ENCODE results near the gene PRRT3. TPM values are rescaled to one million over a fixed set of nuclear protein-coding genes. Genes with fewer than 3 reads are reported as not detected.

PRRT3 gene
- total RNA-seq, 2 donors from 2014 or later, result 7.9 to 14.5 TPM

GRCh38 chr3:9957214-9957613 is 5.0 kb upstream of the PRRT3 start:
- H3K4me3 Mint-ChIP-seq, result no peak overlapping the region
- ATAC-seq (replicated peaks in 1 of 2) (no peak), DNase-seq (no peak)
- H3K27me3 Mint-ChIP-seq (ENCODE audit: low read depth), result no peaks in the 10 kb centered on the region
- peaks cover 0 to 1% of the 10 kb centered on the region in 2 donors for H3K36me3 Mint-ChIP-seq (ENCODE audit: insufficient read depth in 2 of 2)
- H3K27ac Mint-ChIP-seq, result no peak overlapping the region
- H3K4me1 Mint-ChIP-seq (ENCODE audit: low read depth), result no peaks in the 10 kb centered on the region
- no peaks in the 10 kb centered on the region for H3K9me3 Mint-ChIP-seq

GRCh38 chr3:9955611-9956352 is 3.6 kb upstream of the PRRT3 start:
- ATAC-seq (replicated peaks in 1 of 2), result no peak

GRCh38 chr3:9955067-9955502 is 2.9 kb upstream of the PRRT3 start:
- Mint-ChIP-seq H3K4me1 (ENCODE audit: low read depth) (peaks cover 17% of the 10 kb centered on the region), H3K9me3 (no peaks in the 10 kb centered on the region), H3K27ac (no peak overlapping the region), H3K27me3 (ENCODE audit: low read depth) (no peaks in the 10 kb centered on the region), H3K36me3 (ENCODE audit: insufficient read depth in 2 of 2) (peaks cover 0 to 3% of the 10 kb centered on the region in 2 donors), H3K4me3 (no peak overlapping the region)
- ATAC-seq (replicated peaks in 1 of 2) (no peak), DNase-seq (no peak)

More at GRCh38 chr3:9955611-9956352, 3.6 kb upstream of the PRRT3 start:
- H3K4me1 Mint-ChIP-seq (ENCODE audit: low read depth), result peaks cover 10% of the 10 kb centered on the region
- peaks cover 0 to 3% of the 10 kb centered on the region in 2 donors for H3K36me3 Mint-ChIP-seq (ENCODE audit: insufficient read depth in 2 of 2)
- peak overlapping the region; percentile 20 for H3K27ac Mint-ChIP-seq
- no peak overlapping the region for H3K4me3 Mint-ChIP-seq
- DNase-seq, result no peak
- H3K27me3 Mint-ChIP-seq (ENCODE audit: low read depth), result no peaks in the 10 kb centered on the region
- no peaks in the 10 kb centered on the region for H3K9me3 Mint-ChIP-seq

GRCh38 chr3:9951598-9951961 is 628 bp downstream of the PRRT3 start:
- DNase-seq (no peak), ATAC-seq (replicated peaks in 1 of 2) (peak; percentile 31 to 37)
- H3K27me3 Mint-ChIP-seq (ENCODE audit: low read depth), result no peaks in the 10 kb centered on the region

GRCh38 chr3:9951126-9951525 is 1.1 kb downstream of the PRRT3 start:
- Mint-ChIP-seq H3K36me3 (ENCODE audit: insufficient read depth in 2 of 2) (peaks cover 0 to 4% of the 10 kb centered on the region in 2 donors), H3K9me3 (no peaks in the 10 kb centered on the region), H3K27ac (peak overlapping the region; percentile 74), H3K4me3 (peak overlapping the region; percentile 92 to 94), H3K4me1 (ENCODE audit: low read depth) (peaks cover 19% of the 10 kb centered on the region), H3K27me3 (ENCODE audit: low read depth) (no peaks in the 10 kb centered on the region)
- ATAC-seq (replicated peaks in 1 of 2) (peak; percentile 10 to 23), DNase-seq (peak; percentile 33 to 40)

More at GRCh38 chr3:9951598-9951961, 628 bp downstream of the PRRT3 start:
- Mint-ChIP-seq H3K4me3 (peak overlapping the region; percentile 92 to 94), H3K9me3 (no peaks in the 10 kb centered on the region), H3K27ac (peak overlapping the region; percentile 74), H3K36me3 (ENCODE audit: insufficient read depth in 2 of 2) (peaks cover 0 to 3% of the 10 kb centered on the region in 2 donors), H3K4me1 (ENCODE audit: low read depth) (peaks cover 17% of the 10 kb centered on the region)

GRCh38 chr3:9949626-9950025 is 2.6 kb downstream of the PRRT3 start:
- ATAC-seq (replicated peaks in 1 of 2) (no peak), DNase-seq (no peak)
- H3K27me3 Mint-ChIP-seq (ENCODE audit: low read depth), result no peaks in the 10 kb centered on the region
- H3K4me3 Mint-ChIP-seq, result no peak overlapping the region
- H3K4me1 Mint-ChIP-seq (ENCODE audit: low read depth), result peaks cover 22% of the 10 kb centered on the region
- H3K36me3 Mint-ChIP-seq (ENCODE audit: insufficient read depth in 2 of 2), result peaks cover 0 to 5% of the 10 kb centered on the region in 2 donors
- no peaks in the 10 kb centered on the region for H3K9me3 Mint-ChIP-seq
- H3K27ac Mint-ChIP-seq, result no peak overlapping the region

- H3K4me3 Mint-ChIP-seq, result no peak overlapping the region
- H3K27me3 Mint-ChIP-seq (ENCODE audit: low read depth), result no peaks in the 10 kb centered on the region
- DNase-seq (no peak), ATAC-seq (replicated peaks in 1 of 2) (no peak)
- peaks cover 22% of the 10 kb centered on the region for H3K4me1 Mint-ChIP-seq (ENCODE audit: low read depth)
- H3K27ac Mint-ChIP-seq, result no peak overlapping the region
- peaks cover 0 to 5% of the 10 kb centered on the region in 2 donors for H3K36me3 Mint-ChIP-seq (ENCODE audit: insufficient read depth in 2 of 2)
- no peaks in the 10 kb centered on the region for H3K9me3 Mint-ChIP-seq
Measured at GRCh38 chr3:9949115-9949514, 3.1 kb downstream of the PRRT3 start.

GRCh38 chr3:9948586-9948985 is 3.6 kb downstream of the PRRT3 start:
- Mint-ChIP-seq H3K36me3 (ENCODE audit: insufficient read depth in 2 of 2) (peaks cover 0 to 5% of the 10 kb centered on the region in 2 donors), H3K9me3 (no peaks in the 10 kb centered on the region), H3K27me3 (ENCODE audit: low read depth) (no peaks in the 10 kb centered on the region), H3K27ac (no peak overlapping the region), H3K4me3 (no peak overlapping the region), H3K4me1 (ENCODE audit: low read depth) (peaks cover 22% of the 10 kb centered on the region)
- DNase-seq (no peak), ATAC-seq (replicated peaks in 1 of 2) (no peak)

GRCh38 chr3:9947025-9947995 is 4.9 kb downstream of the PRRT3 start:
- Mint-ChIP-seq H3K27ac (no peak overlapping the region), H3K4me3 (no peak overlapping the region), H3K27me3 (ENCODE audit: low read depth) (no peaks in the 10 kb centered on the region), H3K9me3 (no peaks in the 10 kb centered on the region), H3K4me1 (ENCODE audit: low read depth) (peaks cover 22% of the 10 kb centered on the region), H3K36me3 (ENCODE audit: insufficient read depth in 2 of 2) (peaks cover 0 to 4% of the 10 kb centered on the region in 2 donors)
- DNase-seq (no peak), ATAC-seq (replicated peaks in 1 of 2) (no peak)

GRCh38 chr3:9946112-9947024 is 5.8 kb downstream of the PRRT3 start:
- Mint-ChIP-seq H3K27ac (peak overlapping the region; percentile 85), H3K27me3 (ENCODE audit: low read depth) (no peaks in the 10 kb centered on the region), H3K4me1 (ENCODE audit: low read depth) (peaks cover 18% of the 10 kb centered on the region)

GRCh38 chr3:9945358-9945757 is 6.8 kb downstream of the PRRT3 start:
- Mint-ChIP-seq H3K4me1 (ENCODE audit: low read depth) (peaks cover 8% of the 10 kb centered on the region), H3K27me3 (ENCODE audit: low read depth) (no peaks in the 10 kb centered on the region), H3K9me3 (no peaks in the 10 kb centered on the region), H3K36me3 (ENCODE audit: insufficient read depth in 2 of 2) (peaks cover 2% of the 10 kb centered on the region in 2 donors), H3K4me3 (peak overlapping the region in 1 of 2 donors; percentile 44), H3K27ac (no peak overlapping the region)
- ATAC-seq (replicated peaks in 1 of 2) (no peak), DNase-seq (no peak)

More at GRCh38 chr3:9946112-9947024, 5.8 kb downstream of the PRRT3 start:
- ATAC-seq (replicated peaks in 1 of 2) (peak; percentile 83 to 91), DNase-seq (peak; percentile 82 to 86)
- Mint-ChIP-seq H3K9me3 (no peaks in the 10 kb centered on the region), H3K36me3 (ENCODE audit: insufficient read depth in 2 of 2) (peaks cover 0 to 4% of the 10 kb centered on the region in 2 donors), H3K4me3 (peak overlapping the region; percentile 84 to 87)

GRCh38 chr3:9944271-9944670 is 7.9 kb downstream of the PRRT3 start:
- Mint-ChIP-seq H3K27me3 (ENCODE audit: low read depth) (no peaks in the 10 kb centered on the region), H3K27ac (no peak overlapping the region), H3K4me3 (no peak overlapping the region), H3K4me1 (ENCODE audit: low read depth) (peaks cover 6% of the 10 kb centered on the region), H3K9me3 (no peaks in the 10 kb centered on the region), H3K36me3 (ENCODE audit: insufficient read depth in 2 of 2) (peaks cover 2% of the 10 kb centered on the region in 2 donors)
- DNase-seq (no peak), ATAC-seq (replicated peaks in 1 of 2) (no peak)
